ENCODE measurements around the gene TCOF1.
A peak's percentile ranks its signal among the peaks of the same experiment; 100 is the strongest.

Gene TCOF1

DNA sequence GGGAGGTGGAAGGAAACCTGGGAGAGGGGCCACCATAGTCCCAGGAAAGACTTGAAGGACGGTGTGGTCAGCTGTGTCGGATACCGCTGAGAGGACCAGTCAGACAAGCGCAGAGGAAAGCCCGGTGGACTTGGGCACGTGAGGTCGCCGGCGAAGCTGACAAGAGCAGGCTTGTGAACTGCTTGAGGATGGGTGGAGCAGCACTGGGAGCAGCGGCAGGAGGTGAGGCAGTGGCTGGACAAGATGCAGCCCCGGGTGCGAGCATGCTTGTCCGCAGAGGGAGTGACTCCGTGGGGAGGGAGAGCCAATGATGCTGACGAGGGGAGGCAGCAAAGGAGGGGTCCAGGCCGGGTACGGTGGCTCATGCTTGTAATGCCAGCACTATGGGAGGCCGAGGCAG, 73.6 kb downstream of the TCOF1 start:
- no peak for DNase-seq

DNA sequence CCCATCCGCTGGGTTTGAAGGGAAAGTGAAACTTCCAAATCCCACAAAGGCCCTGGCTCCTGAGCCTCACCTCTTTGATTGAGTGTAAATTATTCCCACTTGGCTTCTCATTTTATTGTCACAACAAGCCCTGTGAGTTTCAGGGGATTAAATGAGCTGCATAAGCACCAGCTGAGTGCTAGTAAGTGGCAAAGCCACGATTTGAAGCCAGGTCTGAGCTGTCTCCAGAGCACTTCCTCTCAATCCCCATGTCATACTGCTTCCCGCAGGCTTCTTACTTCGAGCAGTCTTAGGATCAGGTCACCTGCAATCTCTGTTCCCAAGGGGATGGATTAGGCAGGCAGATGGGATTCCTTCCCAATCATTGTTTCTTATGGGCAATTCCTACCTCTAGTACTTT, 74.1 kb downstream of the TCOF1 start:
- no peak for DNase-seq

GRCh38 chr5:150434464-150434863, 77.0 kb downstream of the TCOF1 start:
- no peak for DNase-seq

DNA sequence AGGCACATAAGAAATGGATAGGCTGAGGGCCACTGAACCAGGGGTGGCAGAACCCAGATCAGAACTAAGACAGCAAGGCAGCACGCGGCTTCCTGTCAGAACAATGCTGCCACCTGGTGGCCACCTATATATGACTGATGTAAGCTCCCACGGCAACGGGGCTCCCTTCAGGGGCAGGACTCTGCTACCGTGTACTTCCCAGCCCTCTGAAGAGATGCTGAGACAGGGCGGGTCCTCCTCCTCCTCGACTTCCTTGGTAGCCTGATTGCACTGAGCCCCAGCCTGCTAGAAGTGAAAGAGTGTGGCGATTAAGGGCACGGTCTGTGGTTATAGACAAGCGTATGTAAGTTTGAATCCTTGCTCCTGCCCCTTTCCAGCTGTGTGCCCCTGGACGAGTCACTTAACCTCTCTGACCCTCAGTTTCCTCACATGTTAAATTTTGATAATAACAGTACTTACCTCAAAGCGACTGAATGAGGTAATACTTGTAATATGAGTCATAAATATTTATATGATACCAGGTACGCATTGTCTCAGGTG, 78.7 kb downstream of the TCOF1 start:
- peak; percentile 56 for DNase-seq

GRCh38 chr5:150438873-150439546, 81.5 kb downstream of the TCOF1 start:
- no peak for DNase-seq

- DNase-seq: no peak
Observed at GRCh38 chr5:150440948-150441812, 83.7 kb downstream of the TCOF1 start.

- DNase-seq: no peak
Observed at GRCh38 chr5:150441813-150442698, 84.6 kb downstream of the TCOF1 start.

GRCh38 chr5:150442699-150443080, 85.2 kb downstream of the TCOF1 start:
- no peak for DNase-seq

DNA sequence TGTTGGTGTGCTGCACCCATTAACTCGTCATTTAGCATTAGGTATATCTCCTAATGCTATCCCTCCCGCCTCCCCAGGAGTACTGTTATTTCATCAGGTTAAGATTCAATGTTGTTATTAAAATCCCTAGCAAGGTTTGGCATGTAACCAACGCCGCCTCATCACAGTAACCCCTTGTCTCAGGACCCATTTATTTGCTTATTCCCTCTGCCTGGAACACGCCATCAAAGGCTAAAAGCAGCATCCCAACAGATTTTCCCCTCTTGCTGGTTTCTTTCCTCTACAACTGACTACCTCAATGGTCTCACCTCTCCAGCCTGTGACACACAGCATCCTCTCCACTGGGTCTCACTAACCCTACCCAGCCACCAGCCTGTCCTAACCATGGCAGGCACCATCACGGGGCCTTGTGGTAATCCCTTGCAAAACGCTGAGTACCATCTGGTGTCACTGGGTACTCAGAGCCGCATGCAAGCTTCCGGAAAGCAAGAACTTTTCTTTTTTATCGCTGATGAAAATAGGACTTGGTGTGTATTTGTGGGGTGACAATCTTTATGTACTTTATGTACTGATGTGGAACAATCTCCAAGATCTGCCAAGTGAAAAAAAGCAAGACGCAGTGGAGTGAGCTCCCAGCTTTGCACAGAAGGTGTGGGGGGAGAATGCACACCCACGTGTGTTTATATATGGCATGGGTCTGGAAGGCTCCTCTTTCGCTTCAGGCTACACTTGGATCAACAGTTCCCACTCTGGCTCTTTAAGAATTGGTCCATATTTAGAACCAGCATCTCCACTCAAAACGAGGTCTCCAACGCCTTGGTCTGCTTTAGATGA, 86.0 kb downstream of the TCOF1 start:
- DNase-seq: no peak

DNA sequence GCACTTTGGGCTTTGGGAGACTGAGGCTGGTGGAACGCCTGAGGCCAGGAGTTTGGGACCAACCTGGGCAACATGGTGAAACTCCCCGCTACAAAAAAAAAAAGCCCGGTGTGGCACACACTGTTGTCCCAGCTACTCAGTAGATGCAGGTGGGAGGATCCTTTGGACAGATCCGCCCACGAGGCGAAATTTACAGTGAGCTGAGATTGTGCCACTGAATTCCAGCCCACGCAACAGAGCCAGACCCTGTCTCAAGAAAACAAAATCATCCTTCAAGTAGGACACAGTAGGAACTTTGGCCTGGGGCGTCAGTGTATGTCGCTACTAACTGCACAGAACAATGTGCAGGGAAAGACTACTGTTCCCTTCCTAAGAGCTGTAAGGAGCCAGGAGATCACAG, 87.3 kb downstream of the TCOF1 start:
- no peak for DNase-seq

DNA sequence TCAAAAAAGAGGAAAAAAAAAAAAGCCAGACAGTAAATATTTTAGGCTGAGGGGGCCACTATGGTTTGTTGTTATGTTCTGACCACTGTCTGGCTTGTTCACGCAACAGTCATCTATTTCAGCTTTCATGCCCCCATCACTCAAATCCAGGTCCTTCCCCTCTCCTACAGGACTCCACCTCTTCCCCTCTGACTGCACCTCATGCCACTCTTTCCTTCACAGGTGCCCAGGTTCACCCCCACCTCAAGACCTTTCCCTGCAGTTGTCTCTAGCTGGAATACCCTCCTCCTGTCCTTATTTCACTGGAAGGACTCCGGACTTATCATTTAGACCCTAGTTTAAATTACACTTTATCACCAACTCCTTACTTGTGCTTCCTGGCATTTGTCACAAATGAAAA, 88.6 kb downstream of the TCOF1 start:
- DNase-seq: no peak

GRCh38 chr5:150446583-150446982, 89.1 kb downstream of the TCOF1 start:
- no peak for DNase-seq

- no peak for DNase-seq
Observed at GRCh38 chr5:150447188-150447587, 89.7 kb downstream of the TCOF1 start.

DNA sequence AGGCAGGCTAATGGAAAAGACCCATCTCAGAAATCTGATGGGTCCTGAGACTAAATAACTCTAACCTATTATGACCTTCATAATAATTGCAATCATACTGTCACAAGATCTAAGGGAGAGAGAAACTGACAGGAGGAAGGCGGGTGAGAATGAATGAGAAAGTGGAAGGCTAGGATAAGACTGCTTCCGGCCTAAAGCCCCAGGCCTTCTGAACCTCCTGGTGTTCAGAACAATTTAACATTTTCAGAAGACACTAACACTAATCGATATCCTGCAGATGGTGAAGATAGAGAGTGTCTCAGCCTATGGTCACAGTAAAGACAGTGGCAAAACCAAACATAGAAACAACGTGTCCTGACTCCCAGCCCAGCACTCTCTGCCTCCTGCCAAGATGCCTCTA, 90.8 kb downstream of the TCOF1 start:
- DNase-seq: no peak

- DNase-seq: no peak
Observed at GRCh38 chr5:150448952-150449516, 91.5 kb downstream of the TCOF1 start.
